PC-3 (cell line): ENCODE results near the gene RRM1.

Experiments used
- CTCF ChIP-seq: fragments of 300-600 bp; sonication (generic); conservative IDR thresholded peaks from 2 replicates; pipeline ENCODE4 v1.5.1; 2017; ENCODE audit warnings: antibody characterized with exemption, low read depth, mild to moderate bottlenecking, low read length
- EZH2phosphoT487 ChIP-seq: fragments of 300-600 bp; sonication (generic); IDR thresholded peaks from 2 replicates; pipeline ENCODE4 v1.6.1; 2018; ENCODE audit warnings: mild to moderate bottlenecking, antibody characterized with exemption, low read length, borderline replicate concordance

- TF ChIP-seq EZH2phosphoT487, result no peak
- TF ChIP-seq CTCF, result no peak
Measured at GRCh38 chr11:4065086-4065485, 29.5 kb upstream of the RRM1 start.
